ENCODE results near the gene VILL. TPM values are rescaled to one million over a fixed set of nuclear protein-coding genes. Genes with fewer than 3 reads are reported as not detected.

VILL gene
- total RNA-seq, 2 experiments from 2014 or later, result 11.4 to 11.7 TPM

GRCh38 chr3:37963016-37963415 lies 27.6 kb upstream of the VILL start:
- intact Hi-C loops (cut with micrococcal nuclease), result no loop called here
- ATAC-seq, result no peak
- no peak for TF ChIP-seq CTCF (IDR thresholded peaks at IDR 0.05)
- DNase-seq, result no peak
- Mint-ChIP-seq H3K4me1 (ENCODE audit: low read depth) (no peaks in the 10 kb centered on the region), H3K4me3 (no peak overlapping the region), H3K27me3 (no peaks in the 10 kb centered on the region), H3K36me3 (ENCODE audit: low read depth) (no peaks in the 10 kb centered on the region), H3K9me3 (no peaks in the 10 kb centered on the region), H3K27ac (no peak overlapping the region)
- CTCF ChIA-PET, result interaction anchor here (10.8 kb wide), 1 partner anchor 12 kb away, joined by 65 read pairs; no protein-coding TSS in a partner anchor
- POLR2A ChIA-PET, result no interaction called here

GRCh38 chr3:37963635-37964034 lies 27.0 kb upstream of the VILL start:
- H3K36me3 Mint-ChIP-seq (ENCODE audit: low read depth), result no peaks in the 10 kb centered on the region
- DNase-seq (no peak), ATAC-seq (no peak)
- ChIA-PET POLR2A (no interaction called here), CTCF (interaction anchor here (0.6 to 10.8 kb wide), 3 partner anchors 12 to 124 kb away, joined by 3 to 65 read pairs (median 3); no protein-coding TSS in a partner anchor)
- no peak overlapping the region for H3K4me3 Mint-ChIP-seq
- H3K27me3 Mint-ChIP-seq, result no peaks in the 10 kb centered on the region
- no peaks in the 10 kb centered on the region for H3K9me3 Mint-ChIP-seq
- no peak overlapping the region for H3K27ac Mint-ChIP-seq
- TF ChIP-seq CTCF (IDR thresholded peaks at IDR 0.05), result no peak
- no peaks in the 10 kb centered on the region for H3K4me1 Mint-ChIP-seq (ENCODE audit: low read depth)
- intact Hi-C loops (cut with micrococcal nuclease), result no loop called here

GRCh38 chr3:37964146-37964545 lies 26.4 kb upstream of the VILL start:
- no peak for TF ChIP-seq CTCF (IDR thresholded peaks at IDR 0.05)
- H3K9me3 Mint-ChIP-seq, result no peaks in the 10 kb centered on the region
- intact Hi-C loops (cut with micrococcal nuclease), result no loop called here
- DNase-seq, result no peak
- H3K4me1 Mint-ChIP-seq (ENCODE audit: low read depth), result no peaks in the 10 kb centered on the region
- no peak overlapping the region for H3K27ac Mint-ChIP-seq
- H3K36me3 Mint-ChIP-seq (ENCODE audit: low read depth), result no peaks in the 10 kb centered on the region
- ChIA-PET CTCF (interaction anchor here (0.6 to 10.8 kb wide), 4 partner anchors 11 to 125 kb away, joined by 3 to 65 read pairs (median 12); no protein-coding TSS in a partner anchor), POLR2A (no interaction called here)
- no peak for ATAC-seq
- no peak overlapping the region for H3K4me3 Mint-ChIP-seq
- no peaks in the 10 kb centered on the region for H3K27me3 Mint-ChIP-seq

GRCh38 chr3:37964716-37965115 lies 25.9 kb upstream of the VILL start:
- Mint-ChIP-seq H3K4me3 (no peak overlapping the region), H3K4me1 (ENCODE audit: low read depth) (no peaks in the 10 kb centered on the region), H3K9me3 (no peaks in the 10 kb centered on the region), H3K36me3 (ENCODE audit: low read depth) (no peaks in the 10 kb centered on the region), H3K27me3 (no peaks in the 10 kb centered on the region), H3K27ac (no peak overlapping the region)
- no peak for DNase-seq
- ChIA-PET POLR2A (no interaction called here), CTCF (interaction anchor here (0.6 to 10.8 kb wide), 6 partner anchors 11 to 125 kb away, joined by 3 to 65 read pairs (median 11); no protein-coding TSS in a partner anchor)
- intact Hi-C loops (cut with micrococcal nuclease), result no loop called here
- no peak for TF ChIP-seq CTCF (IDR thresholded peaks at IDR 0.05)
- ATAC-seq, result no peak

GRCh38 chr3:37967260-37967881 lies 23.2 kb upstream of the VILL start:
- Mint-ChIP-seq H3K27me3 (no peaks in the 10 kb centered on the region), H3K9me3 (no peaks in the 10 kb centered on the region), H3K36me3 (ENCODE audit: low read depth) (no peaks in the 10 kb centered on the region), H3K4me1 (ENCODE audit: low read depth) (no peaks in the 10 kb centered on the region), H3K4me3 (no peak overlapping the region), H3K27ac (no peak overlapping the region)
- DNase-seq (peak; percentile 82), ATAC-seq (peak; percentile 90)
- CTCF ChIA-PET, result interaction anchor here (0.5 to 10.8 kb wide), 35 partner anchors 8 to 529 kb away, joined by 3 to 65 read pairs (median 4); partner anchors contain the start of genes EXOG and VILL
- TF ChIP-seq CTCF (IDR thresholded peaks at IDR 0.05), result peak; percentile 71
- intact Hi-C loops (cut with micrococcal nuclease), result loop anchor here (1.0 kb wide), 1 partner anchor 112 kb away; no protein-coding TSS in a partner anchor
- POLR2A ChIA-PET, result interaction anchor here (0.6 to 0.8 kb wide), 3 partner anchors 12 to 552 kb away, joined by 3 to 4 read pairs (median 3); no protein-coding TSS in a partner anchor
